ENCODE results near the gene GPR62.

The GPR62 gene

DNA sequence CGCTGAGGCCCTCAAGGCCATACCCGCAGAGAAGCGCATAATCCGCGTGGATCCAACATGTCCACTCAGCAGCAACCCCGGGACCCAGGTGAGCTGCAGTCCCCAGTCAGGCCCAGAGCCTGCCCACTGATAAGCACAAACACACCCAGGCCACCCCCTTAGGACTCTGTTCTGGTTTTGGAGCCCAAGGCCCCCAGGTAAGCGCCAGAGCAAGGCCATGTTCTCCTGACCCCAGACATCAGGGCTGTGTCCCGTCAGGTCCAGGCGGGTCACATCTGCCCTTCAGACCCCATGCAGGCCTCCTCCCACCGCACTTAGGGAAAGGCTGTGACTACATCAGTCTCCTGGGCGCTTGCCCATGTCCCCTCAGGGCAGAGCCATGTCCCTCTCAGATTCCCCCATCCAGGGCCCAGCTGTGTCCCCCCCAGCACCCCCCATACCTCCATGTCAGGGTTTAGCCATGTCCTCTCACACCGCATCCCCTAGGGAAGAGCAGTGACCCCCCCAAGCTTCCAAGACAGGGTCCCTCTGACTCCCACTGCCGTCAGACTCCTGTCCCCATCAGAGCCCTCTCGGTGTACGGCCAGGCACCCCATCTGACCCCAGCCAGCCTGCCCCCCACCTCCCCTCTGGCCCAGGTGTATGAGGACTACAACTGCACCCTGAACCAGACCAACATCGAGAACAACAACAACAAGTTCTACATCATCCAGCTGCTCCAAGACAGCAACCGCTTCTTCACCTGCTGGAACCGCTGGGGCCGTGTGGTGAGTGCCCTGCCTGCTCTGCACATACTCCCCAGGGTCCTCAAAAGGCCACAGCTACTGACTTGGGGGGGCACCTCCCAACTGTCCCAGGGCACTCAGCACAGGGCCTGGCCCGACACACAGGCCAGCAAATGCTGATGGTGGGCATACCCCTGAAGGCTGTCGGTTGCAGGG is 11.5 kb upstream of the GPR62 start:
- FAIRE-seq (no peak), DNase-seq (ENCODE audit: insufficient read length, low spot score) (no peak)
- TF ChIP-seq POLR2A (IDR thresholded peaks at IDR 0.05; ENCODE audit: low read depth, low read length) = no peak

DNA sequence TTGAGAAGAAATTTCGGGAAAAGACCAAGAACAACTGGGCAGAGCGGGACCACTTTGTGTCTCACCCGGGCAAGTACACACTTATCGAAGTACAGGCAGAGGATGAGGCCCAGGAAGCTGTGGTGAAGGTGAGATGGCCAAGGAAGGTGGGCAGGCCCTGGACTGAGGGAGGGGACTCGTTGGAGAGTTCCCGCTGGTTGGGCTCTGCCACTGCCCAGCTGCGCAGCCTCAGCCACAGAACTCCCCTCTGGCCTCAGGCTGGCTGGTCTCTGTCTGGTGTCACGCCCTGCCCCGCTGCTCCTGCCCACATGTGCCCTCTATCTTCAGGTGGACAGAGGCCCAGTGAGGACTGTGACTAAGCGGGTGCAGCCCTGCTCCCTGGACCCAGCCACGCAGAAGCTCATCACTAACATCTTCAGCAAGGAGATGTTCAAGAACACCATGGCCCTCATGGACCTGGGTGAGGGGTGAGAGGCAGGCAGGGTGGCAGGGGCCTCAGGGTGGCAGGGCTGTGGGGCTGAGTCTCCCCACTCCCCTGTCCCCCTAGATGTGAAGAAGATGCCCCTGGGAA is 10.6 kb upstream of the GPR62 start:
- no peak for TF ChIP-seq POLR2A (IDR thresholded peaks at IDR 0.05; ENCODE audit: low read depth, low read length)
- DNase-seq (ENCODE audit: insufficient read length, low spot score) (no peak), FAIRE-seq (no peak)

DNA sequence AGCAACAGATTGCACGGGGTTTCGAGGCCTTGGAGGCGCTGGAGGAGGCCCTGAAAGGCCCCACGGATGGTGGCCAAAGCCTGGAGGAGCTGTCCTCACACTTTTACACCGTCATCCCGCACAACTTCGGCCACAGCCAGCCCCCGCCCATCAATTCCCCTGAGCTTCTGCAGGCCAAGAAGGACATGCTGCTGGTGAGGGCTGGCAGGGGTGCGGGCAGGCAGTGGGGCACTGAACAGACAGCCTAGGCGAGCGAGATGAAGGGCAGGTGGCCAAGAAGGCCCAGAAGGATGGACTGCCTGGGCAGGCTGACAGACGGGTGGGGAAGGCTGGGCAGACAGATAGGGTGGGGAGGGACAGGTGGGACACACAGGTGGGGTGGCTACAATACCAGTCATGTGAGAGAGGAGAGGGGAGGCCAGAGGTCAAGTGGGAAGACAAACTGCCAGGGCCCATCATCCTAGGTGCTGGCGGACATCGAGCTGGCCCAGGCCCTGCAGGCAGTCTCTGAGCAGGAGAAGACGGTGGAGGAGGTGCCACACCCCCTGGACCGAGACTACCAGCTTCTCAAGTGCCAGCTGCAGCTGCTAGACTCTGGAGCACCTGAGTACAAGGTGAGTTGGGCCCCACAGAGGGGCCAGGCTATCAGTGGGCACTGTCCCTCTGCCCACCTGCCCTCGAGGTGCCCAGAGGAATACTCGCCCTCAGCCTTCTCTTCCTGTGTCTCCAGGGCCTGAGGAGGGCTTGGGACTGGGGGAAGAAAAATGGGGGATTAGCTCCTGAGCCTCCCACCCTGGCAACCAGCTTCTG is 9.9 kb upstream of the GPR62 start:
- no peak for TF ChIP-seq POLR2A (IDR thresholded peaks at IDR 0.05; ENCODE audit: low read depth, low read length)
- DNase-seq (ENCODE audit: insufficient read length, low spot score) (no peak), FAIRE-seq (no peak)

DNA sequence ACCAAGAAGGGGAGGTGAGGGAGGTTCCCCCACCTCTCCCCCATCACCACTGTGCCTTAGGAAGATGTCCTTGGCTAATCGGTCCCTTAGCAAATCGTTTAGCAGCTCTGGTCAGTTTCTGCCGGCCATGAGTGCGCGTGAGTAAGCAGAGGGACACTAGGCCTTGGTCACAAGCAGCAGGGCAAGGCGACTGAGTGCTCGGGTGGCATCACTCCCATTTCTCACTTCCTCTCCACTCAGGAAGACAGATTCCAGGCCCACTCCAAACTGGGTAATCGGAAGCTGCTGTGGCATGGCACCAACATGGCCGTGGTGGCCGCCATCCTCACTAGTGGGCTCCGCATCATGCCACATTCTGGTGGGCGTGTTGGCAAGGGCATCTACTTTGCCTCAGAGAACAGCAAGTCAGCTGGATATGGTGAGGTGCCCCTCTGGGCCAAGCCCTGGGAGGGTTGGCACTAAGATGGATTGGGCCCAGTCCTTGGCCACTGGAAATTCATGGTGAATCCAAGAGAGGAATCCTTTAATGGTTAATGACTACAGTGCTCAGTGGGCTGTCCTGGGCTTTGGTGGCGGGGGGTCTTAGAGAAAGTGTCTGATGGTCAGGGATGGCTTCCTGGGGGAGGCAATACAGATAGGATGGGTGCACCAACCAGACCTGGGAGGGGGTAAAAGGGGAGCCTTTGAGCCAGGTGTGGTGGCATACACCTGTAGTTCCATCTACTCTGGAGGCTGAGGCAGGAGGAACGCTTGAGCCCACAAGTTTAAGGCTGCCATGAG is 9.1 kb upstream of the GPR62 start:
- DNase-seq (ENCODE audit: insufficient read length, low spot score) (no peak), FAIRE-seq (no peak)
- no peak for TF ChIP-seq POLR2A (IDR thresholded peaks at IDR 0.05; ENCODE audit: low read depth, low read length)

DNA sequence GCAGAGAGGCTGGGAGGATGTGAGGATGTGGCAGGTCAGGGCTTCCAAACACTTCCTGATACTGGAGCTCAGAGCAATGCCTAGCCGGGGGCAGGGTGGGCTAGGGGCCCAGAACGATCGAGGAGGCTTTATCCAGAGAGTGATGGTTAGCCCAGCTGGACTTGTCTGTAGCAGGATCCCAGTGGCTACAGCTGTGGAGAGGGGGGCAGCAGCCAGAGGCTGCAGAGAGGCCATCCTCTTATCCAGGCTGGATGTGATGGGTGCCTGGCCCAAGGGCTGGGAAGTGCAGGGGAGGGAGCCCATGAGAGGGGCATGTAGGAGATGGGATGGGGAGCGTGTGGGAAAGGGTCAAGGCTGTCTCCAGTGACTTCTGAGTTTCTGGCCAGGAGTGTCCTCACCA is 8.4 kb upstream of the GPR62 start:
- TF ChIP-seq POLR2A (IDR thresholded peaks at IDR 0.05; ENCODE audit: low read depth, low read length) = no peak
- DNase-seq (ENCODE audit: insufficient read length, low spot score) = no peak
- FAIRE-seq = no peak

DNA sequence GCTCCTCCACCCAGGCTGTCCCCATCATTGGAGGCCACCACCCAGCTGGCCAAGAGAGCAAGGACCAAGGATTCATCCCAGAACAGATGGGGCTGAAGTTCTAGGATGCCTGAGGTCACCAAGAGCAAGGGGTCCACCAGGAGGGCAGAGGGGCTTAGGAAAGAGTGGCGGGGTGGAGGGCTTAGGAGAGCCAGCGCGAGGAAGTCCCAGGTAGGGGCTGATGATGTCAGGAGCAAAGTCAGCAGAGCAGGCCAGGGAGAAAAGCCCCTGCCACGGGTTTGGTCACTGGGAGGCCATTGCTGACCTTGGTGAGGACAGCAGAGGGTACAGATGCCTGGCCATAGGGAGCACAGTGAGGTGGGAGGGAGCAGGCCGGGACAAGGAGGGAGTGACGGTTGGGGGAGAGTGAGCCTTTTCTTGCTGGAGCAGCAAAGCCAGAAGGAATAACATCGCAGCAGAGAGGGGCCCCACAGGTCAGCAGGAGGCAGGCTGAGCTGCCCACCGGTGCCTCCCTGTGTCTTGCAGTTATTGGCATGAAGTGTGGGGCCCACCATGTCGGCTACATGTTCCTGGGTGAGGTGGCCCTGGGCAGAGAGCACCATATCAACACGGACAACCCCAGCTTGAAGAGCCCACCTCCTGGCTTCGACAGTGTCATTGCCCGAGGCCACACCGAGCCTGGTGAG is 7.8 kb upstream of the GPR62 start:
- no peak for TF ChIP-seq POLR2A (IDR thresholded peaks at IDR 0.05; ENCODE audit: low read depth, low read length)
- DNase-seq (ENCODE audit: insufficient read length, low spot score) = no peak
- FAIRE-seq = no peak

DNA sequence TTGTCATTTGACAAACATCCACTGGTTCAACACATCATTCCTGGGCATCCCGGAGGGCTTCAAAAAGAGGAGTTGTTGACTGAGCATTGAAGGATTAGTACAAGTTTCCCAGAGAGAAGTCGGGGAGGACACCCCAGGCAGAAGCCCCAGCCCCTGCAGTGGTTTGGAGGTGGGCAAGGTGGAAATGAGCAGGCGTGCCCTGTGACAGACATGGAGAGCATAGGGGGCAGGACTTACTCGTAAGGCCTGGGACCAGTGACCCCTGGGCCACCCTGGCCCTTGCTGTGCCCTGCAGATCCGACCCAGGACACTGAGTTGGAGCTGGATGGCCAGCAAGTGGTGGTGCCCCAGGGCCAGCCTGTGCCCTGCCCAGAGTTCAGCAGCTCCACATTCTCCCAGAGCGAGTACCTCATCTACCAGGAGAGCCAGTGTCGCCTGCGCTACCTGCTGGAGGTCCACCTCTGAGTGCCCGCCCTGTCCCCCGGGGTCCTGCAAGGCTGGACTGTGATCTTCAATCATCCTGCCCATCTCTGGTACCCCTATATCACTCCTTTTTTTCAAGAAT is 7.1 kb upstream of the GPR62 start:
- FAIRE-seq = no peak
- DNase-seq (ENCODE audit: insufficient read length, low spot score) = no peak
- TF ChIP-seq POLR2A (IDR thresholded peaks at IDR 0.05; ENCODE audit: low read depth, low read length) = no peak

DNA sequence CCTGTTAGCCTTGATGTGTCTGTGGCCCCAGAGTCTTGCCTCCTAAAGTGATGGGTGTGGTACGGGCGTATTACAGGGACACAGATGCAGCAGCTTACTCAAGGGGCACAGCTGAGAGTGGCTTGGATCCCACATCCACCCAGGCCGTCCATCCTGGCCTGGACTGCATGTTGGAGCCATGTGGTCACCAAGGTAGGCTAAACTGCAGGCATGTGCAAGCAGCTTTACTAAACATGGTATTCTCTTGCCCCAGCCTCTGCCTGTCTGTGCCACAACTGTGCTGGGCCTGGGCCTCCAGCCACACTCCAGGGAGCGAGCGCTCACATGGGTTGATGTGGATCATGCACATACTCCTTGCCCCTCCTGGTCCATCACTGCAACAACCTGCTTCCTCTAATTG is 6.1 kb upstream of the GPR62 start:
- FAIRE-seq (no peak), DNase-seq (ENCODE audit: insufficient read length, low spot score) (no peak)
- TF ChIP-seq POLR2A (IDR thresholded peaks at IDR 0.05; ENCODE audit: low read depth, low read length) = no peak

DNA sequence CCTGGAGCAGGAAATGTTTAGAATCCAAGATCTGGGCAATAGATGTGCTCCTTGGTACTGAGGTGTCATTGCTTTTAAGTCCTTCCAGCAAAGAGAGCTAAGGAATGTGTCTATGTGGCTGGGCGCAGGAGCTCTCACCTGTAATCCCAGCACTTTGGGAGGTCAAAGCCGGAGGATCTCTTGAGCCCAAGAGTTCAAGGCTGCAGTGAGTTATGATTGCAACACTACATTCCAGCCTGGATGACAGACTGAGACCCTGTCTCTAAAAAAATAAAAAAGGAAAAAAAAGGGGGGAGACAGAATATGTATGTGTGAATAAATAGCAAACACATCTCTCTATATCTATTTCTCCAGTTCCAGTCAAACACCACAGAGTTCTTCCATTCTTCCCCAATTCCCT is 4.3 kb upstream of the GPR62 start:
- no peak for DNase-seq (ENCODE audit: insufficient read length, low spot score)
- no peak for FAIRE-seq
- no peak for TF ChIP-seq POLR2A (IDR thresholded peaks at IDR 0.05; ENCODE audit: low read depth, low read length)

DNA sequence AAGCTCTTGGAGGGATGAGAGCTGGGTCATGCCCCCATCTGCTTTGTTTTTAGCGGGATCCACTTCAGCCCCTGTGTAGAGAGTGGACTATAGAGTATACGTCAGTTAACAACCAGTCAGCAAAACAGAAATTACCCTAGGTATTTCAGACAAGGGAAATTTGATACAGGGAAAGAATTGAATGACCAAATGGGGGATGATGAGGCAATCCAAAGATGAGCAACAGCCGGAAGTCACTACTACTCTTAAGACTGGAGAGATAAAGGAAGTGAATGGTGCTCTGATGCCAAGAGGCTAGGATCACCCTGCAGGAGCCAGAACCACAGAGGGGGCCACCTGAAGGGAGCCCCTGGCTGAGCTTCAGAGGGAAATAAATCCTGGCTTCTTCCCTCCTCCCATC is 1.7 kb upstream of the GPR62 start:
- TF ChIP-seq POLR2A (IDR thresholded peaks at IDR 0.05; ENCODE audit: low read depth, low read length) = no peak
- no peak for FAIRE-seq
- DNase-seq (ENCODE audit: insufficient read length, low spot score) = peak; percentile 70

DNA sequence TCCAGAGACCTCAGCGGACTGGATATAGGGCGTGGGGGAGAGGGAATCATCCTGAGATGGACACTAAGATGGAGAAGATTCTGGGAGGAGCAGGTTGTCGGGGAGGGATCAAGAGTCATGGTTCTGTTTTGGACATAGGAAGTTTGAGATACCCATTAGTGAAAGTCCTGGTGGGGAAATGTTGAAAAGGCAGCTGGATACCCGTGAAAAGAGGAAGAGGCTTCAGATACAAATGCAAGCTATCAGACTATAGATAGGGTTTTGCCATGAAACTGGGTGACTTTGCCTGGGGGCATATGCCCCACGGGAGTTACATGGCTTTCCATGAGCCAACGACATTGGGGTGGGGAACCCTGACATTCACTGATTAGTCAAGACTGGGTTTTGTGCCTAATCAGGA is 1.1 kb upstream of the GPR62 start:
- no peak for FAIRE-seq
- TF ChIP-seq POLR2A (IDR thresholded peaks at IDR 0.05; ENCODE audit: low read depth, low read length) = no peak
- DNase-seq (ENCODE audit: insufficient read length, low spot score) = no peak

DNA sequence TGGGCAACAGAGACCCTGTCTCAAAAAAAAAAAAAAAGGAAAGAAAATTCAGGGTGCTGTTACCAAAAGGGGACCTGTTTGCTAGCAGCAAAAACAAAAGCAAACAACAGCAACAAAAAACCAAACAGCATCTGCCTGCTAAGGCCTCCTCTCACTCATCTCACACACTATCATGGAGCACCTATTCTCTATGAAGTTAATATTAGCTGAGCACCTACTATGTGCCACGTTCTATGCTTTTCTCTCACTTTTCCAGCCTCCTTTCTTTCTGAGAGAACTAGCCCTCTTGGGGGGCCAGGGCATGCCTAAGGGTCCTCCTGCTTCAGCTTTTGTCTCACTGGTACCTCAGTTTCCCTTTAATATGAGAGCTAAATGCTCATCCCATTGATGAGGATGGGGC is 468 bp upstream of the GPR62 start:
- DNase-seq (ENCODE audit: insufficient read length, low spot score) (no peak), FAIRE-seq (no peak)
- TF ChIP-seq POLR2A (IDR thresholded peaks at IDR 0.05; ENCODE audit: low read depth, low read length) = no peak

All from H54 (cell line).